ENCODE measurements around the gene NXNL1.

The NXNL1 gene

DNA sequence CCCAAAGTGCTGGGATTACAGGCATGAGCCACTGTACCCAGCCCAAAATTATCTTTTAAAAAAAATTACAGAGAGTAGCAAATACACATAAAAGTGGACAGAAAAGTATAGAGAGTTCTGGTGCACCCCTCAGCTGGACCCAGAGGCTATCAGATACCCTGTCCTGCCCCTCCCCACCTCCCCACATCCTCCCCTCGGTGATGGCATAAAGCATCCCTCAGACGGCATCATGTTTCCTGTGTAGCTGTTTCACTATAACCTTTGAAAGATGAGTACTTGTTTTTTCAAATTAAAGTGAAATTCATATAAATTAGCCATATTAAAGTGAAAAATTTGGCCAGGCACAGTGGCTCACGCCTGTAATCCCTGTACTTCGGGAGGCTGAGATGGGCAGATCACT lies 29.7 kb upstream of the NXNL1 start:
- no peak overlapping the region for H3K27ac ChIP-seq
- TF ChIP-seq, protein P1, sequence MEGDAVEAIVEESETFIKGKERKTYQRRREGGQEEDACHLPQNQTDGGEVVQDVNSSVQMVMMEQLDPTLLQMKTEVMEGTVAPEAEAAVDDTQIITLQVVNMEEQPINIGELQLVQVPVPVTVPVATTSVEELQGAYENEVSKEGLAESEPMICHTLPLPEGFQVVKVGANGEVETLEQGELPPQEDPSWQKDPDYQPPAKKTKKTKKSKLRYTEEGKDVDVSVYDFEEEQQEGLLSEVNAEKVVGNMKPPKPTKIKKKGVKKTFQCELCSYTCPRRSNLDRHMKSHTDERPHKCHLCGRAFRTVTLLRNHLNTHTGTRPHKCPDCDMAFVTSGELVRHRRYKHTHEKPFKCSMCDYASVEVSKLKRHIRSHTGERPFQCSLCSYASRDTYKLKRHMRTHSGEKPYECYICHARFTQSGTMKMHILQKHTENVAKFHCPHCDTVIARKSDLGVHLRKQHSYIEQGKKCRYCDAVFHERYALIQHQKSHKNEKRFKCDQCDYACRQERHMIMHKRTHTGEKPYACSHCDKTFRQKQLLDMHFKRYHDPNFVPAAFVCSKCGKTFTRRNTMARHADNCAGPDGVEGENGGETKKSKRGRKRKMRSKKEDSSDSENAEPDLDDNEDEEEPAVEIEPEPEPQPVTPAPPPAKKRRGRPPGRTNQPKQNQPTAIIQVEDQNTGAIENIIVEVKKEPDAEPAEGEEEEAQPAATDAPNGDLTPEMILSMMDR (IDR thresholded peaks at IDR 0.05): no peak
- TF ChIP-seq ZFX (IDR thresholded peaks at IDR 0.05; ENCODE audit: borderline replicate concordance): no peak

DNA sequence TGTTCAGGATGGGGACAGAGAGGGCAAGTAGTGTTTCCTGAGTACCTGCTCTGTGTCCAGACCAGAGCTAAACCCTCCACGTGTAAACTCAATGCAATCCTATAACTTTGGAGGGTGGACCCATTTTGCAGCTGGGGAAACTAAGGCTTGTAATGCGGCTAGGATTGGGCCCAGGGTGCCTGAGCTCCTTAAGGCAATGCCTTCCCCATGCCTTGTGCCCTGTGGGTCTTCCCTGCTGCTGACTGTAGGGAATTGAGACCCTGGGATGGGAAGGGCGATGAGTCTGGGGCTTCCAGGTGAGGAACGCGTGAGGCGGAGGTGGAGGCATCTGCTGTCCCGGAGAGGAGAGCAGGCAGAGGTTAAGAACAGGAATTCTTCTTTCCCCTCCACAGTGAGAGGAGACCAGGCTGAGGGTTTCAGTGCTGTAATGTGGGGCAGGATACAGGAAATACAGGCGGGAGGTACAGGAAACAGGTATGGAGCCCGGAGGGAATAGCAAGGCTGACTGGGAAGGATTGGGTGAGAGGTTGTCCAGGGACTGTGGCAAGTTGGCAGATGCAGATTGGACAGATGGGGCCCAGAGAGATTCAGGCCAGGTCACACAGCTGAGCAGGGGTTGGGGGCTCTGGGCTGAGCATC lies 28.8 kb upstream of the NXNL1 start:
- TF ChIP-seq, protein P1 (IDR thresholded peaks at IDR 0.05): peak; percentile 55
- no peak for TF ChIP-seq ZFX (IDR thresholded peaks at IDR 0.05; ENCODE audit: borderline replicate concordance)
- no peak overlapping the region; the same call in 1 of the 2 replicates for H3K27ac ChIP-seq

DNA sequence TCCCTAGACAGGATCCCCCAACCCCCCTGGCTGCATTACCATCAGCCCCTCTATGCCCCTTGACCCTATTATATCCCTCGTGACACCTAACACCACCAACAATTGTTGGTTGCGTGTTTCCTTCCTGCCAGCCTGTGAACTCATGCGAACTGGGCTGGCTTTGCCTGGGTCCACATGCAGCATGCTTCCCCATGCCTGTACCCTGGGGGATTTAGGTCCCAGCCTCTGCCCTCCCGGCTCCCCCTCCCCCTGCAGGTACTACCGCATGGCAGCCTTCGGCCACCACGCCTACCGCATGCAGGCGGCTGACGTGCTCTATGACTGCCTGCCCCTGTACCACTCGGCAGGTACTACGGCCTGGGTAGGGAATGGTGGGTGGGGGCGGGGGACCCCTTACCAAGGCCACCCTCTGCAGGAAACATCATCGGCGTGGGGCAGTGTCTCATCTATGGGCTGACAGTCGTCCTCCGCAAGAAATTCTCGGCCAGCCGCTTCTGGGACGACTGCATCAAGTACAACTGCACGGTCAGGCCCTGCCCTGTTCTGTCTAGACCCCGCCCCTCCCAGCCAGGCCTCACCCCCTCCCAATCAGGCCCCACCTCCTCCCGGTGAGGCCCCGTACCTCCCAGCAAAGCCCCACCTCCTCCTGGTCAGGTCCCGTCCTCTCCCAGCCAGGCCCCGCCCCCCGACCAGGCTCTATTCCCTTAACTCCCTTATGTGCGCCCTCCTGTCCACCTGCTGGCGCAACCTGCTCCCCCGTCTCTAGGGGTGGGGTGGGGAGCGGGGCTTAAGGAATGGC lies 28.1 kb upstream of the NXNL1 start:
- H3K27ac ChIP-seq: peak overlapping the region; percentile 58
- TF ChIP-seq, protein P1 (IDR thresholded peaks at IDR 0.05): peak; percentile 89
- TF ChIP-seq ZFX (IDR thresholded peaks at IDR 0.05; ENCODE audit: borderline replicate concordance): no peak

DNA sequence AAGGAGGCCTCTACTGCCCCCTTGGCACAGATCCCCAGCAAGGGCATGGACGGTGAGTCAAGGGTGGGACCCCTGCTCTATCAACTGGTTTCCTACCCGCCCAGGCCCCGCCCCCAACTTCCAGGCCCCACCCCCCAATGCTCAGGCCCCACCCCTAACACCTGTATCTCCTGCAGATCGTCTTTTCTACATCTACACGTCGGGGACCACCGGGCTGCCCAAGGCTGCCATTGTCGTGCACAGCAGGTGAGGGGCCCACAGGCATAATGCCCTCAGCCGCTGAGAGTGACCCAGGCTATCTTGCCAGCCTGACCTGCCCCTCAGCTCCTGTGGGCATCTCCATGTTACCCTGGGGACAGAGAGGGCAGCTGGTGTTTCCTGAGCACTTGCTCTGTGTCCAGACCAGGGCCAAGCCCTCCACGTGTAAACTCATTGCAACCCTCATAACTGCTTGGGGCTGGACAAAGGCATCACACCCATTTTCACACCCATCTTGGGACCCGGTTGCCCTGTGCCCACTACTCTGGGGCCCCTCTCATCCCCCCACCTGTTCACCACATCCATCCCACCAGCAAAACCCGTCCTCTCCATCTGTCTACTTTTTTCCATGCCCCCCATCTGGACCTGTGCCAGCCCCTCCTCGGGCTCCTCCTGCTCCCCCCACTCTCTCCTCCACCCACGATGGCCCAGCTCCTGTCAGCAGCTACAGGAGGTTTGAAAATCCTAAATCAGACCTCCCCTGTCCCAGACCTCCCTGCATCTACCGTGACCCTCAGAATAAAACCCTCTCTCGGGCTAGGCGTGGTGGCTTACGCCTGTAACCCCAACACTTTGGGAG lies 26.8 kb upstream of the NXNL1 start:
- TF ChIP-seq ZFX (IDR thresholded peaks at IDR 0.05; ENCODE audit: borderline replicate concordance): no peak
- TF ChIP-seq, protein P1 (IDR thresholded peaks at IDR 0.05): no peak
- H3K27ac ChIP-seq: no peak overlapping the region

DNA sequence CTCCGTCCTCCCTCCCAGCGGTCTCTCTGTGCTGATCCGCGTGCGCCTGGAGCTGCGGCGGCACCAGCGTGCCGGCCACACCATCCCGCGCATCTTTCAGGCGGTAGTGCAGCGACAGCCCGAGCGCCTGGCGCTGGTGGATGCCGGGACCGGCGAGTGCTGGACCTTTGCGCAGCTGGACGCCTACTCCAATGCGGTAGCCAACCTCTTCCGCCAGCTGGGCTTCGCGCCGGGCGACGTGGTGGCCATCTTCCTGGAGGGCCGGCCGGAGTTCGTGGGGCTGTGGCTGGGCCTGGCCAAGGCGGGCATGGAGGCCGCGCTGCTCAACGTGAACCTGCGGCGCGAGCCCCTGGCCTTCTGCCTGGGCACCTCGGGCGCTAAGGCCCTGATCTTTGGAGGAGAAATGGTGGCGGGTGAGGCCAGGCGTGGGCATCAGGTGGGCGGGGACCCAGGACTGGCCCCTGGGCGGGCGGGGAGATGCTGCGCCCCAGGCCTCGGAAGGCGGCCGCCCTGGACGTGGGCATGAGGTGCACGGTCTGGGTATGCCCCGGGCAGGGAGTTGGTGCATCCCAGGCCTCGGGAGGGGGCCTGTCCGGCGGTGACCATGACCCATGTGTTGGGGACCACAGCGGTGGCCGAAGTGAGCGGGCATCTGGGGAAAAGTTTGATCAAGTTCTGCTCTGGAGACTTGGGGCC lies 26.0 kb upstream of the NXNL1 start:
- H3K27ac ChIP-seq: no peak overlapping the region
- TF ChIP-seq, protein P1 (IDR thresholded peaks at IDR 0.05): no peak
- no peak for TF ChIP-seq ZFX (IDR thresholded peaks at IDR 0.05; ENCODE audit: borderline replicate concordance)

DNA sequence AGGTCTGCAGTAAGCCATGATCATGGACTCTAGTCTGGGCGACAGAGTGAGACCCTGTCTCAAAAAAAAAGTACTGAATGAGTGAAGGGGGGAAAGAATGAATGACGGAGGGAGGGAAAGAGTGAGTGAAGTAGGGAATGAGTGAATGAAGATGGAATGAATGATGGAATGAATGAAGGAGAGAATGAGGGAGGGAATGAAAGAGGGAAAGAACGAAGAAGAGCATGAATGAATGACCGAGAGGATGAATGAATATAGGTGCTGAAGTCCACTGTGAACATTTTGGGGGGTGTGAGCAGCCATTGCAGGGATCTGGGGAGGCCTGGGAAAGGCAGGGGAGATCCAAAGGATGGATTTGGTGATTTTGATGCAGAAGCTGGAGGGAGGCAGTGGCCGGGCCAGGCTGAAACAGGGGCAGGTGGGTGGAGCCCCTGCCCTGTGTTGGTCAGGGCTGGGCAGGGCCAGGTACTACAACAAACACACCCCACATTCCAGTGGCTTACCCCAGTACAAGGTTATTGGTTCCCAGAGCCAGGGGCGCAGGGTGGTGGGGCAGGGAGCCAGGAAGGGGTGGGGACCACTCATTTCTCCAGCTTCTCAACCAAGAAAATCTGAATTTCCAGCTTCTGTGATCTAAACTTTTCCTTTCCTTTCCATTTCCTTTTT lies 23.9 kb upstream of the NXNL1 start:
- TF ChIP-seq ZFX (IDR thresholded peaks at IDR 0.05; ENCODE audit: borderline replicate concordance): no peak
- no peak overlapping the region for H3K27ac ChIP-seq

DNA sequence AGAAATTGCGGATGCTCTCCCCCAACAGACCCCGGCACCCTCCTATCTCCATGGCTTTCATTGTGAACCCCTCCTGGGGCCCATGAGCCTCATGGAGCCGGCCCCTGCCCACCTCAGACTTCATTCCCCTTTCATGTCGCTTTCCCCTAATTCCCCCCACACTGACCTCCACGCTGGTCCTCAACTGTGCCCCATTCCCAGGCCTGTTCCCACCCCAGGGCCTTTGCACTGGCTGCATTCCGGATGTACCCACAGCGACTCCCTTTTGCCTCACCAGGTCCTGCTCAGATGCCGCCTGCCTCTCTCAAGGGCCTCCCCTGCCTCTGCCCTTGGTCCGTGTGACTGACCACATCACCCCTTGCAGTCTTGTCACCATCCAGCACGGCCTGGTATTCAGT lies 22.9 kb upstream of the NXNL1 start:
- no peak for TF ChIP-seq ZFX (IDR thresholded peaks at IDR 0.05; ENCODE audit: borderline replicate concordance)
- TF ChIP-seq, protein P1 (IDR thresholded peaks at IDR 0.05): no peak
- H3K27ac ChIP-seq: no peak overlapping the region

Measured in 22Rv1 (cell line).